ENCODE measurements around the gene SHB. TPM values are rescaled to one million over a fixed set of nuclear protein-coding genes. Genes with fewer than 3 reads are reported as not detected.

Gene SHB
- total and polyA plus RNA-seq, 2 of the 8 experiments (the other 6 are each of a cell fraction or from before 2014, with no cell fraction given), result 4.1 to 12.6 TPM

DNA sequence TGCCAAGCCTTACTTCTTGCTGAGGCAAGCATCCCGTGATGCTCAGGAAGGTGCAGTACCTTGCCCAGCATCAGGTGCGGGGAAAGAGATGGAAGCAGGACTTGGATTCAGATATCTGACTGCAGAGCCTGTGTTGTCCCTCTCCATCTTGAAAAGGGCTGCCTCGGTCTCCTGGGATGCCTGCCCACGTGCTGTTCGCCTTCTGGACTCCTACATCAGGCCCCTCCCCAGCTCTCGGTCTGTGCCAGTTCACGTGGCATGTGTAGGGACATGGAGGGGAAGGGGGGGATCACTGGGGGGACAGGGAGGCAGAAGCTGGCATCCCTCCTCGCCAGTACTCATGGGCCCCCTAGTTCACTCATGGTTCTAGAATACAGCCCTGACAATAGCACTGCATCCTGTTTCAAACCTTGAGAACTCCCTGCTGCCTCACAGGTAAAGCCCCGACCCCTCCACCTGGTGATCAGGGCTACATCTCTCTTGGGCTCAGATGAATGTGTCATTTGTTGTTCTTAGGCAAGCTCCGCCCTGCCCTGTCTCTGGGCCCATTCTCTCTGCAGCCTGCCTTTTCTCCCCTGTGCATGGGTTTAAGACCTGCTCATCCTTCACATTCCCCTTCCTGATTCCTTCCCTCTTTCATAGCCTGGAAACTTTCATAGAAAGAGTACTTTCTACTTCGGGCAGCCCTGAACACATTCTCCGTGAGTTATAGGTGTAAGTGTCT, 126.2 kb downstream of the SHB start (continued):
- no peak for TF ChIP-seq SP4 (IDR thresholded peaks at IDR 0.05; ENCODE audit: low read length)
- no peak for TF ChIP-seq BCL11A (IDR thresholded peaks at IDR 0.05; ENCODE audit: low read depth in 2 of 2, low read length in 2 of 2)
- TF ChIP-seq, protein P1, sequence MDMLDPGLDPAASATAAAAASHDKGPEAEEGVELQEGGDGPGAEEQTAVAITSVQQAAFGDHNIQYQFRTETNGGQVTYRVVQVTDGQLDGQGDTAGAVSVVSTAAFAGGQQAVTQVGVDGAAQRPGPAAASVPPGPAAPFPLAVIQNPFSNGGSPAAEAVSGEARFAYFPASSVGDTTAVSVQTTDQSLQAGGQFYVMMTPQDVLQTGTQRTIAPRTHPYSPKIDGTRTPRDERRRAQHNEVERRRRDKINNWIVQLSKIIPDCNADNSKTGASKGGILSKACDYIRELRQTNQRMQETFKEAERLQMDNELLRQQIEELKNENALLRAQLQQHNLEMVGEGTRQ (IDR thresholded peaks at IDR 0.05; ENCODE audit: low read length), result no peak
